ENCODE data around the gene SLC44A3. TPM values are rescaled to one million over a fixed set of nuclear protein-coding genes. Genes with fewer than 3 reads are reported as not detected.

Gene SLC44A3
- total RNA-seq, 1 donor: 1.6 TPM

DNA sequence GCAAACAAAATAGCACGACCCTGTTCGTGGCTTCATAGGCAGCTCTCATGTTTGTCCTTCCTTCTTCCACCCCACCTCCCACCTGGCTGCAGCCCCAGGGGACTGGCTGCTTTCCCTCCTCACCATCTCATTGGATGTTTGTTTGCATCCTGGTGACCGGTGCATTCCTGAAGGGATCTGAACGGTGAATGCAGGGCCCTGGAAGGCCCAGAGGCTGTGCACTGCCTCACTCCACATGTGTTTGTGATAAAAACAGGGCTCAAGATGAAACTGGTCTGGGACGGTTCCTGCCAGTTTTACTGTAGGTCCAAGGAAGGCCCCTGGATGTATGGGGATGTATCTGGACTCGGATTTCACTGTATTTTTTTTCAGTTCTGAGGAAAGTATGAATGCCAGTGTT, 63.9 kb downstream of the SLC44A3 start:
- H3K4me3 ChIP-seq (ENCODE audit: low read depth, low read length): no peak overlapping the region
- peak; percentile 79 for DNase-seq (ENCODE audit: low read depth)
- TF ChIP-seq, protein P1, sequence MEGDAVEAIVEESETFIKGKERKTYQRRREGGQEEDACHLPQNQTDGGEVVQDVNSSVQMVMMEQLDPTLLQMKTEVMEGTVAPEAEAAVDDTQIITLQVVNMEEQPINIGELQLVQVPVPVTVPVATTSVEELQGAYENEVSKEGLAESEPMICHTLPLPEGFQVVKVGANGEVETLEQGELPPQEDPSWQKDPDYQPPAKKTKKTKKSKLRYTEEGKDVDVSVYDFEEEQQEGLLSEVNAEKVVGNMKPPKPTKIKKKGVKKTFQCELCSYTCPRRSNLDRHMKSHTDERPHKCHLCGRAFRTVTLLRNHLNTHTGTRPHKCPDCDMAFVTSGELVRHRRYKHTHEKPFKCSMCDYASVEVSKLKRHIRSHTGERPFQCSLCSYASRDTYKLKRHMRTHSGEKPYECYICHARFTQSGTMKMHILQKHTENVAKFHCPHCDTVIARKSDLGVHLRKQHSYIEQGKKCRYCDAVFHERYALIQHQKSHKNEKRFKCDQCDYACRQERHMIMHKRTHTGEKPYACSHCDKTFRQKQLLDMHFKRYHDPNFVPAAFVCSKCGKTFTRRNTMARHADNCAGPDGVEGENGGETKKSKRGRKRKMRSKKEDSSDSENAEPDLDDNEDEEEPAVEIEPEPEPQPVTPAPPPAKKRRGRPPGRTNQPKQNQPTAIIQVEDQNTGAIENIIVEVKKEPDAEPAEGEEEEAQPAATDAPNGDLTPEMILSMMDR (IDR thresholded peaks at IDR 0.05; ENCODE audit: insufficient read depth, low read length): no peak

DNA sequence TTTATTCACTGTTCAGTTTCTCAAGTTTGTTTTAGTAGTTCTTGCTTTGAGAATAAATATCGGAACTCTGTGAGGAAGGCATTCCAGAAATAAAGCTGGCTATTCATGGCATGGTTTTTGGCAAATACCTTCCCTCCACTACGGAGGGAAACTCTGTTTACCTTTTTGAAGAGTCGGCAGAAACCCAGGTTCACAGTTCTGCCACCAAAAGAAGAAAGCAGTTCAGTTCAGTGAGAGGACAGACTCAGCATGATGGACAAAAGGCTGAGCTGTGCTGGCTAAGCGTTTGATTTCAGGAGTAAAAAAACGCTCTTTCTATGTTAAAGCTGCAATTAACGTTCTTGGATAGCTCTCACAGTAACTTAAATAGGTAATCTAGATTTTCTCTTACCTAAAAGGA, 64.3 kb downstream of the SLC44A3 start:
- TF ChIP-seq, protein P1 (IDR thresholded peaks at IDR 0.05; ENCODE audit: insufficient read depth, low read length): no peak
- DNase-seq (ENCODE audit: low read depth): no peak
- H3K4me3 ChIP-seq (ENCODE audit: low read depth, low read length): no peak overlapping the region

DNA sequence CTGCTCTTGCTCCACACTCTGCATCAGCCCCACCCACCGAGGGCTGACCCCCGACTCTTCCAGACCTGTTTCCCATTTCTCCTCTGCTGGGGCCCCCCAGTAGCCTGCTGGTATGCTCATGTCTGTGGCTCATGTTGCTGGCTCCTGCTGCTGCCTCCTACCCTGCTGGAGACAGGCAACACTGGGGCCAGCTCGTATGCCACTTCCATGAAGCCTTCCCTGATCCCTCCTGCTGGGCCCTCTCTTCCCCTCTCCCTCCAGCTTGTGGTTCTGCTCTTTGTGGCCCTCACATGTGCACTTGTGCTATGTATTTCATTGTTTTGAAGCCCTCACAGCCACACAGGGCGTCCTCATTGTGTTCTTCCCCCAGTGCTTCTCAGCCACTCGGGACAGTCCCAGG, 66.2 kb downstream of the SLC44A3 start:
- DNase-seq (ENCODE audit: low read depth): no peak
- TF ChIP-seq, protein P1 (IDR thresholded peaks at IDR 0.05; ENCODE audit: insufficient read depth, low read length): no peak
- H3K4me3 ChIP-seq (ENCODE audit: low read depth, low read length): no peak overlapping the region

DNA sequence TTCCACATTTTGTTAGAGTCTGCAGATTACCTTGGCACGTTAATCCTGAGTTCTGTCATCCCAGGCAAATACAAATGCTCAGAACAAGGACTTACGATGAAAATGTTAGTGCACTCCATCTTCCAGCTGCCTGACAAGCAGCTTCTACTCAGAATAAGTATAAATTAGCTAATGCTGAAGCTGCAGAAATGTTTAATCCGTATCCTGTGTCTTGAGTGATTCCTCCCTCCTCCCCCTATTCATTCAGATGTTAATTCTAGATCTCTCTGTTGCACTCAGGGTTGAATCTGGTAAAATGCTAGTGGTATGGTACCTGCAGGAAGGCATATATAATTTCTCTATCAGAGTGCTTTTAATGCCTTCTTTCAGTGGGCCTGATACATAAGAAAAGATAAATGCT, 66.9 kb downstream of the SLC44A3 start:
- no peak overlapping the region for H3K4me3 ChIP-seq (ENCODE audit: low read depth, low read length)
- TF ChIP-seq, protein P1 (IDR thresholded peaks at IDR 0.05; ENCODE audit: insufficient read depth, low read length): no peak
- no peak for DNase-seq (ENCODE audit: low read depth)

DNA sequence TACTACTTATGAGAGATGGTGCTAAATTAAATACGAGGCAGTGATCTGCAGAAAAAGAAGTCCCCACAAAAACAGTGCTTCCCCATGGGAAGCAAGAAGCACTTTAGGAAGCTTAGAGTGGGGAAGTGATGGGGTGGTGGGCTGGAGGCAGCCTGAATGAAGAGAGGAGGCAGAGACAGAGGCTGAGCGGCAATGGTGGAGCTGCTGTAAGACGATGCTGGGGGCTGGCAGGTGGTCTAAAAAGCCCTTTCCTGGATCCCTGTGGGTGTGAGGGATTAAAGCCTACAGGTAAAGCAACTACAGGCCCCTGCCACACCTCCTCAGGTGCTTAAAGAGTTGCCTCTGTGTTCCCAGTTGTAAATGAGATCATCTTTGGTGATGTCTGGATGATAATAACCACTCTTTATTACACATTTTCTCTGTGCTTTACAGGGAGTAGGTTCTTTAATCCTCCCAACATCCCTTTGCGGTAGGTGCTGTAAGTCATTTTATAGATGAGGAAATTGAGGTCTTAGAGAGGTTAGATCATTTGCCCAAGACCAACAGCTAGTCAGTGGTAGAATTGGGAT, 67.5 kb downstream of the SLC44A3 start:
- no peak overlapping the region for H3K4me3 ChIP-seq (ENCODE audit: low read depth, low read length)
- no peak for DNase-seq (ENCODE audit: low read depth)
- TF ChIP-seq, protein P1 (IDR thresholded peaks at IDR 0.05; ENCODE audit: insufficient read depth, low read length): no peak

DNA sequence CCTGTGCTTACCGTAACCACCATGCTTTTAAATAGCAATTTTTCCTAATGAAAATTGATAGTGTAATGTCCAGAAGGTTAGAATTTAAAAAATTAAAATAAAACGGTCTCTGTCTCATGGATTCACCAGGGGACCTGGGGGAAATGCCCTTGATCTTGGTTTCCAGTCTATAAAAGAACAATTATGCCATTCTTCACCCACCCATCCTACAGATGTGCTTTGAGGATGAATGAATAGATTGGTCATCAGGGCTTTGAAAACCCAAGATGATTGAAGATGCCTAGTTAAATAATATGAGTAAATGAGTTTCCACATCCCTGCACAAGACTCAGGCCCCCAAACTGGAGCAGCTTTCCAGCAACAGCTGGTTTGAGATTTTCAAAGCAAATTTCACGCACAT, 68.0 kb downstream of the SLC44A3 start:
- H3K4me3 ChIP-seq (ENCODE audit: low read depth, low read length): no peak overlapping the region
- no peak for DNase-seq (ENCODE audit: low read depth)
- TF ChIP-seq, protein P1 (IDR thresholded peaks at IDR 0.05; ENCODE audit: insufficient read depth, low read length): no peak
